ENCODE measurements around the gene CD300H.

- TF ChIP-seq, protein P1, sequence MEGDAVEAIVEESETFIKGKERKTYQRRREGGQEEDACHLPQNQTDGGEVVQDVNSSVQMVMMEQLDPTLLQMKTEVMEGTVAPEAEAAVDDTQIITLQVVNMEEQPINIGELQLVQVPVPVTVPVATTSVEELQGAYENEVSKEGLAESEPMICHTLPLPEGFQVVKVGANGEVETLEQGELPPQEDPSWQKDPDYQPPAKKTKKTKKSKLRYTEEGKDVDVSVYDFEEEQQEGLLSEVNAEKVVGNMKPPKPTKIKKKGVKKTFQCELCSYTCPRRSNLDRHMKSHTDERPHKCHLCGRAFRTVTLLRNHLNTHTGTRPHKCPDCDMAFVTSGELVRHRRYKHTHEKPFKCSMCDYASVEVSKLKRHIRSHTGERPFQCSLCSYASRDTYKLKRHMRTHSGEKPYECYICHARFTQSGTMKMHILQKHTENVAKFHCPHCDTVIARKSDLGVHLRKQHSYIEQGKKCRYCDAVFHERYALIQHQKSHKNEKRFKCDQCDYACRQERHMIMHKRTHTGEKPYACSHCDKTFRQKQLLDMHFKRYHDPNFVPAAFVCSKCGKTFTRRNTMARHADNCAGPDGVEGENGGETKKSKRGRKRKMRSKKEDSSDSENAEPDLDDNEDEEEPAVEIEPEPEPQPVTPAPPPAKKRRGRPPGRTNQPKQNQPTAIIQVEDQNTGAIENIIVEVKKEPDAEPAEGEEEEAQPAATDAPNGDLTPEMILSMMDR (conservative IDR thresholded peaks at IDR 0.05; ENCODE audit: low read depth, low read length) = no peak
- TF ChIP-seq EZH2 (IDR thresholded peaks at IDR 0.05; ENCODE audit: borderline replicate concordance, low read depth, low read length, poor library complexity, severe bottlenecking) = no peak
Measured at GRCh38 chr17:74616696-74617095, 49.4 kb upstream of the CD300H start.
